ENCODE measurements around the gene CEACAM6.

Gene CEACAM6

DNA sequence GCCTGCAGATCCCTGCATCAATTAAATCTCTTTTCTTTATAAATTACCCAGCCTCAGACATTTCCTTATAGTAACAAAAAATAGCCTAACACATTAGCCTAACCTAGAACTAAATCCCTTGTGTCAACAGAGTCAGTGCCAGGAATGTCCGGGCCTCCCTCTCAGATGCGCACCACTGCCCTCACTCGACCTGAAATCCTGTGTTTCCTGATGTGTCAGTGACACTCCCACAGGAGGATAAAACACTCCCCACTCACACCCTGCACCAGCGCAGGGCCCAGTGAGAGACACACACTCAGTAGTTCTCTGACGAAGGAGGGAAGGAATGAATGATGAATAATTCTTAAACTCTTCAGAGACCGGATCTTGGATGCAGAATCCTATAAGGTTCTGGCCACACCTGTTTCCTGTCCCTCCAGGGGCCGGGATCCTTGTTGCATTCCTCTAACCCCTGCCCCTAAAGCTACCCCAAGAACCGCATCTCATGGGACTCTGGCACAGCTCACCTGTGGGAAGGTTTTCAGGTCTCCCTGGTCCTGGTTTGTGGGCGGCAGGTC, 44.2 kb downstream of the CEACAM6 start:
- no peak for DNase-seq

DNA sequence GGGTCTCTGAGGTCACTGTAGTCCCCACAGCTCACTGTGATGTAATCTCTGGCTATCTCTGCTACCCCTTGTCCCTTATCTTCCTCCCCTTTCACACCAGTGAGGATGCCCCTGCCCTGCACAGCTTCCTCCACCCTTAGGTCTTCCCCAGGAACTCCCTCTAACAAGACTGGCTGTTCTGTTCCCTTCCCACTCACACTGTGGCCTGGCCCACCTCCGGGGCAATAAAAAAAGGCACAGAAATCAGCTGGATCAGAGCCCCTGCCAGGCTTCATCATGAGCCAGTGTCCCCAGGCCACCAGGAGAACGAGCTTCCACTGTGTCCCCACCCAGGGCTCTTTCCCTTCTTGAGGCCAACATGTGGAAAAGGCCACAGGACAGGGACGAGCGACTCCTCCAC, 45.7 kb downstream of the CEACAM6 start:
- DNase-seq: no peak

DNA sequence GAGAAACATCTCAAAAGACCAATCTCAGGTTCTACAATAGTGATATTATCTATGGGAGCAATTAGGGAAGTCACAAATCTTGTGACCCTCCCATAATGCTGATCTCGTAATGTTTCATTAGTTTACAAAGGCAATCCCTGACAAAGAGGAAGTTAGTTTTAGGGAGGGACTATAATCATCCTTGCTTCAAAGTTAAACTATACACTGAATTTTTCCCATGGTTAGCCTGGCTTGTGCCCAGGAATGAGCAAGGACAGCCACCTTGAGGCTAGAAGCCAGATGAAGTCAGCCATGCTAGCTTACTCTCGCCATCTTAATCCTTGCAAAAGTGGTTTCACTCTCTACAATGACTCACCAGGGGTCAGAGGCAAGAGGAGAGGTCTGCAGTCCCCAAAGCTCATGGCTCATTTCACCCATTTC, 46.5 kb downstream of the CEACAM6 start:
- no peak for DNase-seq

DNA sequence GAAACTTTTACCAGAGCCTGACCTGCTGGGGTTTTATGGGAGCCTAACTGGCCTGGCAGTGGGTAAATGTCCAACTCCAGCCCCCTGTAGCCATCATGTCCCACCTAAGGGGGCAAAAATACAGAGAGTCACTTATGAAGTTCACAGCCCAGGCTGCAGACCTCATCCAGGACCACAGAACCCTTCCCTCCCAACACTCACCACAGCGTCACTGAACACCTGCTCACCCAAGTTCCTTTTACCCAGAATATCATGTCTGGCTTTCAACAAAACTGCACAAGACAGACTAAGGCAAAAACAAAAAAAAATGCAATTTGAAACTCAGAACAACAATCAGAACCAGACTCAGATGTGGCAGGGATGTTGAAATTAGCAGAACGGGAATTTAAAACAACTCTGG, 47.4 kb downstream of the CEACAM6 start:
- no peak for DNase-seq

DNA sequence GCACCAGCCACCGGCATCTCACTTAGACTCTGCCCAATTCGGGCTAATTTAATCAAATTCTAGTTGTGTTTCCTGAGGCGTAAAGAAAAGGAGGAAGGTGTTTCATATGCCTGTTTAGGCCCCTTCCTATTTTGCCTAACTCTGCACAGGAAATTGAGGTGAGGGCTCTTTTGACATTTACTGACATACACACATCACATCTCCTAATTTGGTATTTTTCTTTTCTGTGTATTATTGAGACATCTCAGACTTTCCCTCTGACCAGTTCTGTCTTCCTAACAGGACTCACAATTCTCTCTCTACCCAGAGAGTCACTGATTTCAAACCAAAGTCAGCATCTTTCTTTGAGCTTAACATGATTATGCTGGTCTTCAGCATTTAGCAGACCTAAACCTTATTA, 49.0 kb downstream of the CEACAM6 start:
- no peak for DNase-seq

DNA sequence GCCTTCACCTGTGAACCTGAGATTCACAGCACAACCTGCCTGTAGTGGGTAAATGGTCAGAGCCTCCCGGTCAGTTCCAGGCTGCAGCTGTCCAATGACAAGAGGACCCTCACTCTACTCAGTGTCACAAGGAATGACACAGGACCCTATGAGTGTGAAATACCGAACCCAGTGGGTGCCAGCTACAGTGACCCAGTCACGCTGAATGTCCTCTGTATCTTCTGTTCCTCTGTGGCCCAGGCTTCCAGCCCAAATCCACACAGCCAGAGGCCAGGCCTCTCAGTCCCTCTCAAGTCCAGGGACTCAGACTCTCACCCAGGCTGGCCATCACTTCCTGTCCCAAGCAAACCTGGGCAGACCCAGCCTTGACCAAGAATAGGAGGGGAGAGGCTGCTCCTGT, 51.8 kb downstream of the CEACAM6 start:
- DNase-seq: no peak

DNA sequence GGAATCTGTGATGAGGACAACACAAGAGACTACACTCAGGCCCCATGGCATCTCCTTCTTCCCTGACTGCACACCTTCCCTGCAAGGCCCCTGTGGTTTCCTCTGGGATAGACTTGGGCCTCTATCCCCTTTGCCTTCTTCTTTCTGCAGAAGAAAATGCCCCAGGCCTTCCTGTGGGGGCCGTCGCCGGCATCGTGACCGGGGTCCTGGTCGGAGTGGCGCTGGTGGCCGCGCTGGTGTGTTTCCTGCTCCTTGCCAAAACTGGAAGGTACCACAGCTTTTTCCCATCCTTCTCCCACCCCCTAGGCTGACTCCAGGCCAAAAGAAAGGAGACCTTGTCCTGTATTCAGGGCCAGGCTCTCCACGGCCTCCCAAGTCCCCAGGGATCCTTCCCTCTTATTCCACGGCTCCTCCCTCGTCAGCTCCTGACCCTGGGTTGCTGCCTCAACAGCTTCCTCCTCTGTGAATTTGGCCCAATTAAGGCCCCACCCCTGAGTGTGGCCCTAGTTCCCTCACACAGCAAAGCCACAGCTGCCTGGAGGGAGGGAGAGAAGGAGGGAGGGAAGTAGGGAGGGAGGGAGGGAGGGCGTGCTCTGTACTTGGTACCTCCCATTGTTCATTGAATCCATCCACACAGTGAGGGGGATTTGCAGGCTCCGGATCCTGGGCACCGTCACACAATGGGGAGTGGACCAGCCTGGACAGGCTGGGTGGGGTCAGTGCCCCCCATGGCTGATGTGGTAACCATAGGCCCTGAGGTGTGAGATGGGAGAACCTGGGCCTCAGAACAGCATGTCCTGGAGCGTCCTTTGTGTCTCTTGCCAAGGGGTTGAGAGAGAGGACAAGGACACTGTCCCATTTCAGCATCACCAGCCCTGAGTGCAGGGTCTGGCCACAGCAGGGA, 53.6 kb downstream of the CEACAM6 start:
- no peak for DNase-seq

DNA sequence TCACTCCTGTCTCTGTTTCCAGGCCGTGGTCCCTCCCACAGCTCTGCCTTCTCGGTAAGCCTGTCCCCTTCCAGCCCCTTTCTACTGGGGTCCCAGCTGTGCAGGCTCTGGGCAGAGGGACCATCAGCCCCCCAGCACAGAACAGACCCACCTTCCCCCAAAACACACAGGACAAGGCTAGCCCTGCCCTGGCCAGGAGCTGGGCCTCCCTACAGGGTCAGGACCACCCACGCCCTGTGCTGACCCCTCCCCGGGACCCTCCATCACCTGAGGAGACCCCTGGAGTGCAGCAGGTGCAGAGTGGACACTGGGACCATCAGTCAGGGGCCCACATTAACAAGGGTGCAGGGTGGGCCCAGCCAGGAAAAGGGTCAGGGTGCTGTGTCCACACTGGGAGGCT, 55.0 kb downstream of the CEACAM6 start:
- DNase-seq: no peak

DNA sequence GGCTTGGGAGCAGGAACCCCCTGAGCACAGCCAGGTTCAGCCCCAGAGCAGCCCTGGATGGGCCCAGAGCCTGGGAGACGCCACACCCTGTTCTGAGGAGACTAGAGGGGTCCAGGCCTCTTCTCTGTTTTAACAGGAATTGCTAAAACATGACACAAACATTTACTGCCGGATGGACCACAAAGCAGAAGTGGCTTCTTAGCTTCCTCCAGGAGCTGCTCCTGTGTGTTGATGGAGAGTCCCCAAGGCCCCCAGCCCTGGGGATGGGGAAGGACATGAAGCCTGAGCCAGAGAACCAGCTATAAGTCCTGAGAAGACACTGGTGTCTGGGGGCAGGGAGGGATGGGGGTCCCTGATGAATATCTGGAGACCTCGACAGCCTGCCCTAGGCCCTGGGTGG, 55.7 kb downstream of the CEACAM6 start:
- DNase-seq: no peak

DNA sequence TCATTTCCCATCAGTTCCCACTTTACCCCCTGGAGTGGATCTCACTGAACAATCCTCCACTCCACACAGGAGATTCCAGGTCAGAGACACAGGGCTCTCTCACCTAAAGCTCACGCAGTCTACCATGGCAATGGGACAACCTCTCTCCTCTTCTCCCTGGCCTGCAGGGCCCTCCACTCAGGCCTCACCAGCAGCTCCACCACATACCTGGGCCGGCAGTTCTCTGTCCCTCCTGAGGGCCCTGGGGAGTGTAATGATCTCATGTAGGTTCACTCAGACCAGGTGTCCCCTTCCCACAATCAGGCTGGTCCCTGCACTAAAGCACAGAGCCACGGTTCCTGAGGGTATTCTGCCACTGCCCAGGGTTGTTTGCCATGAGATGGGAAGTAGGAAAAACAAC, 56.7 kb downstream of the CEACAM6 start:
- no peak for DNase-seq

DNA sequence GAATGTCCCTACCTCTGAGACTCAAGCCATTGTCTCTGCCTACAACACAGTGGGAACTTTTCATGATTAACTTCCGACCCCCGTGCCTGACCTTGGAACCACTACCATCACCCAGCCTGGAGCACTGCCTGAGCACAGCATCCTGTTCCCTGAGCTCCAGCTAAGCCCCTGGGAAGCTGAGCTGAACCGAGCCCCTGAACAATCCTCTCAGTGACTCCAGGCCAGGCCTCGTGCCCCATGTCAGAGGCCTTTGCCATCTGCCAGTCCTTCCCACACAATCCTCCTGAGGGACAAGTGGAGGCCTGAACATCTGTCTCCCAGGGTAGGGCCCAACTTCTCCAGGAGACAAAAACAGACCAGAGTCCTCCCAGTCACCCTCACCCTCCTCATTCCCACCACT, 58.6 kb downstream of the CEACAM6 start:
- DNase-seq: no peak

DNA sequence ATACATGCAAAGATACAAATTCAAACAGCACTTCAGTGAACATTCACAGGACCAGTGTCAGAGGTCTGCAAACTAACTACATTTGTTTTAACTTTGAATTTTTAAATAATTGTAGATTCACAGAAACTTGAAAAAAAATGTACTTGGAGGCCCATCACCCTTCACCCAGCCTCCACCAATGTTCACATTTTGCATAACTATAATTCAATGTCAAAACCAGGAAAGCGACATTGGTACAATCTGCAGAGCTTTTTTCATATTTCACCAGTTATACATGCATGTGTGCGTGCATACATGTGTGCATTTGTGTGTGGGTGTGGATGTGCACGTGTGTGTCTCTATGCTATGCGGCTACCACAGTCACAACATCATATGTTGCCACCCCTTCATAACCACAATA, 60.0 kb downstream of the CEACAM6 start:
- DNase-seq: no peak

DNA sequence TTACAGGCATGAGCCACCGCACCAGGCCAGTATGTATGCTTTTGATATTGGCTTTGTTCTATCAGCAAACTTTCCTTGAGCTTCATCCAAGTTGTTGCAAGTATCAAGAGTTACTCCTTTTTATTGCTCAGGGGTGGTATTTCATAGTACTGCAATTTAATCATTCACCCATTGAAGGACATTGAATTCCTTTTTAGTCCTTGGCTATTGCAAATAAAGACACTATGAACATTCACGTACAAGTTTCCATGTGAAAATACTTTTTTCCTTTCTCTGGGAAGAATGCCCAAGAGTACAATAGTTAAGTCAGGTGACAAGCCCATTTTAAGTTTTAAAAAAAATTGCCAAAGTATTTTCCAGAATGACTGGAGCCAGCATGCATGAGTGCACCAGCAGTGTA, 61.4 kb downstream of the CEACAM6 start:
- DNase-seq: no peak

DNA sequence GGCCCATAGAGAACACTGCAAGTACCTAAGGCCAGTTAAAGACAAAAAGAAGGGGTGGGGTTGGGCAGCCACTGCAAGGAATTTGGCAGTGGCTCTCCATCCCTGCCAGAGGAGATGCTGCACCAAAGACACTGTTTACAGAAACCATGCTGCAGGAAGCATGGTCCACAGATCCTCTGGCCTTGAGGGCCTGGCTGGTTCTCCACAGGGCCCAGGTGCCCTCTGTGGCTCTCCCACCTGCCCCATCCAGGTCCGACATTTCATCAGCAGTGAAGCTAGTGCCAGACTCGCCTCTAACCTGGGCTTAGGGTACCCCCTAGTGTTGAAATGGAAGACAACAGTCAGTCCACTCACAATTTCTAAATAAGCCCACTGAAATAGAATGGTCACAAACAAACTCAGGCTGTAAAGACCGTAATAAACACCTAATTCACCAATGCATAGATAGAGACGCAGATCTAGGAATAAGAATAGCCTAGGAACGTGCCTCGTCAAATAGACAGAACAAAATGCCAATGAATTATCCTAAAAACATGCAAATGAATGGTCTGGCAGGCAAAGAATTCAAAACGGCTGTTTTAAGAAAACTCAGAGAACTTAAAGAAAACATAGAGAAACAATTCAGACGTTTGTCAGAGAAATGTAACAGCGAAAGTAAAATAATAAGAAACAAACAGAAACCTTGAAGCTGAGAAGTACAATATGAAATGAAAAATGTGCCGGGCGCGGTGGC, 65.8 kb downstream of the CEACAM6 start:
- DNase-seq: peak; percentile 7

Data from fibroblast of upper back skin (primary cell).